T-helper 1 cell treated with Interleukin-12 subunit alpha and Interleukin-12 subunit beta and Interleukin-4 antibody, amounts not matched to agents 30 ng/mL and 1 ng/mL, for 36 hours (primary cell): Measurements from ENCODE around the gene UMODL1. TPM values are rescaled to one million over a fixed set of nuclear protein-coding genes. Genes with fewer than 3 reads are reported as not detected.

Experiments
- intact Hi-C: fragments of 100-400 bp; cut with micrococcal nuclease; formaldehyde crosslinking; loops from one replicate; pipeline ENCODE4 v1.15.1; 2024
- total RNA-seq: library from RNA; stranded (reverse); gene quantifications from 2 replicates; pipeline ENCODE4 v1.2.3, GENCODE V29; 2022

Gene UMODL1
- total RNA-seq, 1 donor from 2014 or later, result 0.12 TPM

- intact Hi-C loops, result no loop called here
Measured at GRCh38 chr21:42112857-42113256, 41.7 kb downstream of the UMODL1 start.

GRCh38 chr21:42113926-42114409, 42.9 kb downstream of the UMODL1 start:
- intact Hi-C loops, result no loop called here

DNA sequence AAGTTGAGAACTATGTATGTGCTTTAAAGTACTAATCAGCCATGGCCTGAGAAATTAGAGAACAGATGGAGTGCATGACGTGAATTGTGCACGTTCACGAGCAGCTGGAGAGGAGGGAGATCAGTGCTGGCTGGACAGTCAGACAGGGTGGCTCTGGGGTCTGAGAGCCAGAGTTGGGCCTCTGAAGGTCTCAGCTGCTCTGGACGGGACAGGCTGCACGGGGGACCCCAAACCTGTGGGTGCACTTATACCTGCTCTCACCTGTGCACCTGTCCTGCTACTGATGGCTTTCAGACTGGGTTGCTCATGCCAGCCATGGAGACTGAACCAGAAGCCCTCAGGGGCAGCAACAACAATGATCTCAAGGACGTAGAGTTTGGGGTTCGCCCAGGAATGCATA, 43.5 kb downstream of the UMODL1 start:
- intact Hi-C loops, result no loop called here

DNA sequence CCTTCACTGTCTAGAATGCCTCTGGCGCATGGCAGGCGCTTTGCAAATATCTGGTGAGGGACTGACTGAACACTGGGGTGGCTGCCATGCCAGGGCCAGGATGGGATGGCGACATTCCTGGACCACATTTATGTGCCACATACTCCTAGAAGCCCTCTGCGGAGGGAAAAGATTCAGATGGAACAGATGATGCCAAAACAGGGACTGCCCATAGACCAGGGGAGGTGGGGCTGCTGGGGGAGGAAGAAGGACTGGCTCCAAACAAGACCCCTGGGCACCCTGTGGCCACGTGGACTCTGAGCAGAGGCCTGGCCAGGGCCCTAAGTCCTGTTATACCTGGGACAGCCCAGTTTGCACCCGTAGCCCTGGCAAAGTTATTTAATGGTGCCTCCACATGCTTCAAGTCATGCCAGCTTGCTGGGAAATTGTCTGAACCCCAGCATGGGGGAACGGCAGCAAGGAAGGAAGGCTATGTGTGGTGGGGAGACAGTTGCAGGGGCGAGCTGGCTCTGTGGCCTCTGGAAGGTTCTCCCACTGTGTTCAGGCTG, 44.1 kb downstream of the UMODL1 start:
- intact Hi-C loops, result no loop called here

- intact Hi-C loops, result loop anchor here (2.0 kb wide), 2 partner anchors 54 to 834 kb away; no protein-coding TSS in a partner anchor
Measured at GRCh38 chr21:42116551-42116950, 45.4 kb downstream of the UMODL1 start.

DNA sequence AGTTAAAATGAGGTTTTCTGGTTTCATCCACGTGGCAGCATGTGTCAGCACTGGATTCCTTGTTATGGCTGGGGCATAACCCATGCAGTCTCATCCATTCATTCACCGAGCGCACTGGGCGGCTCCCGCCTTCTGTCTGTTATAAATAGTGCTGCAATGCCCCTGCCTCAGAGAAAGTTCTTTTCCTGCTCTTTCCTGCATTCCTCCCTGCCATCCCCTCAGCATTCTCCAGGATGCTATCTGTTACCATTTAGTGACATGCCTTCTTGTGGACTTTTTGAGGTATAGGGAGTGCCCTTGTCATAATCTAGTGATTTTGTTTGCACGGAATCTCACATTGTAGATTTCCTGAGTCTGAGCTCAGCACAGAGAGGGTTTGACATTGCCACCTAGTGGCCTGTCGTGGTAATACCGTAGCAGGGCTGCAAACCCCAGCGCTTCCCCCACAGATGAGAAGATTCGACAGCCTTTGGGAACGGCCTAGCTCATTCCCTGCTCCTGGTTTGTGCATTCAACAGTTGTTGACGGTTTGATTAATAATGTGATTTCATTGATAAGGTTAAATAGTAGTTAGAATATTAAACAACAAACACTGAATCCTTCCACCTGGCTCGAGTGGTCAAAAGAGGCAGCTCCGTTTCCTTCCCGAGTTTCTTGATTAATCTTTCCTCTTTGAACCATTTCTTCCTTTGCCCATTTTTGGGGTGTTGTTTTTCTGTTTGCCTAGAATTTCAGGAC, 46.3 kb downstream of the UMODL1 start:
- intact Hi-C loops, result loop anchor here (1.0 to 2.0 kb wide), 4 partner anchors 55 to 835 kb away; no protein-coding TSS in a partner anchor

GRCh38 chr21:42117967-42118780, 47.1 kb downstream of the UMODL1 start:
- intact Hi-C loops, result loop anchor here (1.0 to 2.0 kb wide), 4 partner anchors 55 to 835 kb away; no protein-coding TSS in a partner anchor

DNA sequence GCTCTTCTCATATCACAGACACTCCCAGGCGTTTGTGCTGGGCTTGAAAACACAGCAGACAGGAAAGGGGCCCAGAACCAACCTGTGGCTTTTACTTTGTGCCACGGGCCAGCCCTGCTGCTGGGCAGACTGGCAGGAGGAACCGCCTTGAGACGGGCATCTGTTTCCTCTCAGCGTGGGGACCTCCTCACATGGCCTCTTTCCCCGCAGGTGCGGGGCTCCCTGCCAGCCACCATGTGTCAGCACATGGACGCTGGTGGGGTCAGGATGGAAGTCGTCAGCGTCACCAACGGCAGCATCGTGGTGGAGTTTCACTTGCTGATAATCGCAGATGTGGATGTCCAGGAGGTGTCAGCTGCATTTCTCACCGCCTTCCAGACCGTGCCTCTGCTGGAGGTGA, 47.8 kb downstream of the UMODL1 start:
- intact Hi-C loops, result no loop called here

GRCh38 chr21:42120101-42120902, 49.2 kb downstream of the UMODL1 start:
- intact Hi-C loops, result loop anchor here (1.0 kb wide), 1 partner anchor 16 kb away; no protein-coding TSS in a partner anchor

DNA sequence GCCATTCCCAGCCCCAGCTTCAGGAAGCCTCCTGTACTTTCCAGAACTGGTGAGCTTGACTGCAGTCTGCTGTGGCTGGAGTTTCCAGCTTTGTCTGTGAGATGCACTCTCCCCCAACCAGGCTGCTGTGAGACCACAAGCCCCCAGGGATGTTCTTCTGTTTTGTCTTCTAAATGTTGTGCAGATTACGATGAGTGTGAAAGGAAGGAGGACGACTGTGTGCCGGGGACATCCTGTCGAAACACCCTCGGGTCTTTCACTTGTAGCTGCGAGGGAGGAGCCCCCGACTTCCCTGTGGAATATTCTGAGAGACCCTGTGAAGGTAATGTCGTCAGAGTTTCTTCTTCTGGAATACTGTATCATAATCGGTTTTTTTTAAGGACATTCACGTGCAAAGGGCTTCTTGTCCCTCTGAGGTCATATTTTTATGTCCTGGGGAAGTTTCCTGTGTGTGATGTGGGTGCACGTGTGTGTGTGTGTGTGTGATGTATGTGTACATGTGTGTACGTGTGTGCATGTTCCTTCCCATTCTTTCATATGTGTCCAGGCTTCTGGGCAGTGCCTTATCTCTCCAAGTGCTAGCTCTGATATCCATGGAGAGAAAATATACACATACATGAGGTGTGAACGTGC, 49.9 kb downstream of the UMODL1 start:
- intact Hi-C loops, result loop anchor here (1.0 kb wide), 1 partner anchor 17 kb away; no protein-coding TSS in a partner anchor

DNA sequence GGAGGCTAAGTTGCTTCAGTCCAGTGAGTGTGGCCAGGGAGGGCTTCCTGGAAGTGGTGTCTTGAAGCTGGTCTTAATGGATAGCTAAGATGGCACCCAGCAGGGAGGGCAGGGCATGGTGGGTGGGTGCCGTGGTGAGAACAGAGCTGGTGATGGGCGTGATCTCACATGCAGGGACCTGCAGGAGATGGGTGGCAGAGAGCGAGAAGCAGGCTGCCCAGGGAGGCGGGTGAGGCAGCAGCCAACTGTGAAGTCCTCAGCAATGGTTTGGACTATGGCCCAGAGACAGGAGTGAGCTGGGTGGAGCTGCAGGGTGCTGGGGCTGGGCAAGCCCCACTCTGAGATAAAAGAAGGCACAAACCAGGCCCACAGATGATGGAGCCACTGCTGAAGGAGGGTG, 50.7 kb downstream of the UMODL1 start:
- intact Hi-C loops, result no loop called here

GRCh38 chr21:42122398-42122797, 51.3 kb downstream of the UMODL1 start:
- intact Hi-C loops, result no loop called here

- intact Hi-C loops, result no loop called here
Measured at GRCh38 chr21:42122808-42123207, 51.7 kb downstream of the UMODL1 start.

DNA sequence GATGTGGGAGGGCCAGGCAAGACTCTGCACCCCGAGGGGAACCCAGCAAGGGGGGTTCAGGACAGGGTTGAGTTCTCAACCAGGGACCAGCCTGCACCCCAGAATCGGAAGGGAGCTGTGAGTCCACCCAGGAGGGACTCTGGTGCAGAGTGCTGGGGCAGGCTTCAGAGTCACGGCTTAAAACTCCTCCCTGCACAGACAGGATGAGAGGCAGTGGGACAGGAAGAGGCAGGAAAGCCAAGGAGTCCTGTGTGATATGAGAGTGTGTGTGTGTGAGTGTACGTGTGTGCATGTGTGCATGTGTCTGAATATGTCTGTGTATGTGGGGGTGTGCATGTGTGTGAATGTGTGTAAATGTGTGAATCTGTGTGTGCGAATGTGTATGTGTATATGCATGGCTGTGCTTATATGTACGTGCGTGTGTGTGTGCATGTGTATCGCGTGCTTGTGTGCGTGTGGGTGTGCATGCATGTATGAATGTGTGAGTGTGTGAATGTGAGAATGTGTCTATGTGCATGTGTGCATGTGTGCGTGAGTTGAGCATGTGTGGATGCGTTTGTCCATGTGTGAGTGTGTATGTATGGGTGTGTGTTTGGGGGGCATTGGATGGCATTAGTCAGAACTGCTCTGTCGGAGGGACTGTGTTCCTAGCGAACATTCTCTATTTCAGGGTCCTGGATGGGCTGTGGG, 52.2 kb downstream of the UMODL1 start:
- intact Hi-C loops, result no loop called here

GRCh38 chr21:42124081-42124480, 53.0 kb downstream of the UMODL1 start:
- intact Hi-C loops, result no loop called here

- intact Hi-C loops, result no loop called here
Measured at GRCh38 chr21:42124826-42125570, 53.9 kb downstream of the UMODL1 start.

DNA sequence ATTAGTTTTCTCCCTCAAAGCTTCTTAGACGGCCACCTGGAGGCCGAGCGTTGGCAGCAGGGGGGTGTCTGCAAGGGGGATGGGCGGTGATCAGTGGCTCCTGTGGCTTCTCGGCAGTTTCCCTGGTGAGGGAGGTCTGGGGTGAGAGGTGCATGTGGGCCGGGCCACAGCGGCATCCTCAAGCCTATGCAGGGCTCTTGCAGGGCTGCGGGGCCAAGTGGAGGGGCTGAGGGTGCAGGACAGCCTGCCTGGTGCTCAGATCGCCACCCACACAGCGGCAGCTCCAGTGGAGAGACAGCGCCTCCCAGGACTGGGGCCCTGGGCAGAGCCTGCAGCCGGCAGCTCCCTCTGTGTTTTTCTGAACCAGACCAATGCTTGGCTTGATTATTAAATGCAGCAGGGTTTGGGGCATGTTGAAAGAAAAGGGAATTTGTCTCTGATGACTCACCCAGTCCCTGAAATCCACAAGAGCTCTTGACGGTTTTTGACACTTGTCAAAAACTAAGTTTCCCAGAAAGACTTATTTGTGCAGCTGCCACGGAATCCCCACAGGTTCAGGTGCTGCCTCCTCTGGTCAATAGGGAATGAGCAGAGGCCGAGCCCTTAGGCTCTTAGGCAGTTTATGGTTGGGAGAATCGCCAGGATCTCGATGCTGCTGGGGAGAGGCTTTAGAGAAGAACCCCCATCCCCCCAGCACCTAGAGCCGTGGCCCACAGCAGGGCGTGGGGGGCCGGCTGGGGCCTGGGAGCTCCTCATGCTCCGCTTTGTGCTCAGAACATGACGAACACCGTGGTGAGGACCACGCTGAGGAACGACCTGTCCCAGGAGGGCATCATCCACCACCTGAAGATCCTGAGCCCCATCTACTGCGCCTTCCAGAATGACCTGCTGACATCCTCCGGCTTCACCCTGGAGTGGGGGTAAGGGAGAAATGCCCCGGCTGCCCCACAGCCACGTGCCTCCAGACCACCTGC, 54.7 kb downstream of the UMODL1 start:
- intact Hi-C loops, result no loop called here
